ENCODE data around the gene KRT81.
"Not testable (repeated sequence)": the region's sequence is repeated elsewhere in the genome, so short reads cannot be mapped to it uniquely, and the experiment has no call there.

The KRT81 gene

GRCh38 chr12:52293926-52294325, 2.6 kb upstream of the KRT81 start:
- no peaks in the 10 kb centered on the region for H3K36me3 ChIP-seq (ENCODE audit: insufficient read depth, low read length)
- H4K20me1 ChIP-seq (ENCODE audit: insufficient read depth, low read length): no peaks in the 10 kb centered on the region
- H3K4me2 ChIP-seq (ENCODE audit: low read length): no peak overlapping the region
- H3K9me2 ChIP-seq (ENCODE audit: low read depth, low read length): no peaks in the 10 kb centered on the region
- no peaks in the 10 kb centered on the region for H3K27me3 ChIP-seq (ENCODE audit: insufficient read depth, low read length)
- H3K4me1 ChIP-seq (ENCODE audit: insufficient read depth, low read length, severe bottlenecking): no peaks in the 10 kb centered on the region
- H3F3A ChIP-seq (ENCODE audit: insufficient read depth, low read length): no peaks in the 10 kb centered on the region
- H2AFZ ChIP-seq (ENCODE audit: low read length): no peak overlapping the region
- no peak overlapping the region for H3K9ac ChIP-seq (ENCODE audit: low read length)
- no peak overlapping the region for H3K4me3 ChIP-seq (ENCODE audit: low read depth, low read length, poor library complexity, severe bottlenecking)
- no peak for TF ChIP-seq CTCF (IDR thresholded peaks at IDR 0.05; ENCODE audit: low read length)
- no peak for TF ChIP-seq EZH2 (IDR thresholded peaks at IDR 0.05; ENCODE audit: borderline replicate concordance, low read length)
- no peaks in the 10 kb centered on the region for H3K9me3 ChIP-seq (ENCODE audit: low read length)
- H3K27ac ChIP-seq (ENCODE audit: low read depth, low read length, poor library complexity, severe bottlenecking): no peak overlapping the region
- no peaks in the 10 kb centered on the region for H3K79me2 ChIP-seq (ENCODE audit: insufficient read depth, low read length)

GRCh38 chr12:52290483-52291134, 725 bp downstream of the KRT81 start:
- not testable (repeated sequence) for H3K4me2 ChIP-seq (ENCODE audit: low read length); H3K79me2 ChIP-seq (ENCODE audit: insufficient read depth, low read length); H3K36me3 ChIP-seq (ENCODE audit: insufficient read depth, low read length); H3K9ac ChIP-seq (ENCODE audit: low read length); H2AFZ ChIP-seq (ENCODE audit: low read length); H3K27me3 ChIP-seq (ENCODE audit: insufficient read depth, low read length); H3K27ac ChIP-seq (ENCODE audit: low read depth, low read length, poor library complexity, severe bottlenecking); H3K4me1 ChIP-seq (ENCODE audit: insufficient read depth, low read length, severe bottlenecking); H3K4me3 ChIP-seq (ENCODE audit: low read depth, low read length, poor library complexity, severe bottlenecking); H3F3A ChIP-seq (ENCODE audit: insufficient read depth, low read length); H4K20me1 ChIP-seq (ENCODE audit: insufficient read depth, low read length); H3K9me2 ChIP-seq (ENCODE audit: low read depth, low read length); H3K9me3 ChIP-seq (ENCODE audit: low read length)

GRCh38 chr12:52287816-52288805, 3.2 kb downstream of the KRT81 start:
- not testable (repeated sequence) for H3K9me2 ChIP-seq (ENCODE audit: low read depth, low read length); H3K27me3 ChIP-seq (ENCODE audit: insufficient read depth, low read length); H3F3A ChIP-seq (ENCODE audit: insufficient read depth, low read length); H3K9me3 ChIP-seq (ENCODE audit: low read length); H3K36me3 ChIP-seq (ENCODE audit: insufficient read depth, low read length); H3K4me3 ChIP-seq (ENCODE audit: low read depth, low read length, poor library complexity, severe bottlenecking); H3K4me1 ChIP-seq (ENCODE audit: insufficient read depth, low read length, severe bottlenecking); H3K27ac ChIP-seq (ENCODE audit: low read depth, low read length, poor library complexity, severe bottlenecking); H3K79me2 ChIP-seq (ENCODE audit: insufficient read depth, low read length); H2AFZ ChIP-seq (ENCODE audit: low read length); H3K4me2 ChIP-seq (ENCODE audit: low read length); H3K9ac ChIP-seq (ENCODE audit: low read length); H4K20me1 ChIP-seq (ENCODE audit: insufficient read depth, low read length)

GRCh38 chr12:52286857-52287785, 4.2 kb downstream of the KRT81 start:
- not testable (repeated sequence) for H3K9me2 ChIP-seq (ENCODE audit: low read depth, low read length); H4K20me1 ChIP-seq (ENCODE audit: insufficient read depth, low read length); H3K4me1 ChIP-seq (ENCODE audit: insufficient read depth, low read length, severe bottlenecking); H3K79me2 ChIP-seq (ENCODE audit: insufficient read depth, low read length); H3K9ac ChIP-seq (ENCODE audit: low read length); H3K9me3 ChIP-seq (ENCODE audit: low read length); H3F3A ChIP-seq (ENCODE audit: insufficient read depth, low read length); H3K4me3 ChIP-seq (ENCODE audit: low read depth, low read length, poor library complexity, severe bottlenecking); H3K27me3 ChIP-seq (ENCODE audit: insufficient read depth, low read length); H3K27ac ChIP-seq (ENCODE audit: low read depth, low read length, poor library complexity, severe bottlenecking); H2AFZ ChIP-seq (ENCODE audit: low read length); H3K4me2 ChIP-seq (ENCODE audit: low read length); H3K36me3 ChIP-seq (ENCODE audit: insufficient read depth, low read length)
- peak; percentile 14; the same call in 1 of the 2 replicates for TF ChIP-seq CTCF (IDR thresholded peaks at IDR 0.05; ENCODE audit: low read length)

All from OCI-LY1 (cell line).